GM19043 (cell line): Measurements from ENCODE around the gene TNXB.
"Not testable (repeated sequence)": the region's sequence is repeated elsewhere in the genome, so short reads cannot be mapped to it uniquely, and the experiment has no call there.

Experiments used
- ATAC-seq: cut with Tn5 transposase; IDR thresholded peaks from one replicate; pipeline ENCODE4 v1.9.1; 2021; ENCODE audit warnings: low read depth; ENCODE audit not compliant: unreplicated experiment

TNXB gene

GRCh38 chr6:32146287-32146686, 37.1 kb upstream of the TNXB start:
- ATAC-seq, result no peak

GRCh38 chr6:32144238-32144637, 35.1 kb upstream of the TNXB start:
- ATAC-seq, result not testable (repeated sequence)

GRCh38 chr6:32140420-32141046, 31.4 kb upstream of the TNXB start:
- no peak for ATAC-seq

GRCh38 chr6:32139590-32139989, 30.5 kb upstream of the TNXB start:
- no peak for ATAC-seq

GRCh38 chr6:32137454-32137853, 28.3 kb upstream of the TNXB start:
- no peak for ATAC-seq

GRCh38 chr6:32133786-32134185, 24.6 kb upstream of the TNXB start:
- no peak for ATAC-seq

- ATAC-seq, result no peak
Measured at GRCh38 chr6:32132110-32132509, 23.0 kb upstream of the TNXB start.

- no peak for ATAC-seq
Measured at GRCh38 chr6:32131439-32131948, 22.4 kb upstream of the TNXB start.

GRCh38 chr6:32129297-32130088, 20.4 kb upstream of the TNXB start:
- ATAC-seq, result no peak

- no peak for ATAC-seq
Measured at GRCh38 chr6:32128751-32129296, 19.7 kb upstream of the TNXB start.

- peak; percentile 84 for ATAC-seq
Measured at GRCh38 chr6:32127717-32128592, 18.8 kb upstream of the TNXB start, which contains the start of gene ATF6B. TSS of gene ATF6B (minus strand) at chr6:32128246. CDS start at chr6:32128207, 39 bp downstream.

- ATAC-seq, result no peak
Measured at GRCh38 chr6:32127409-32127716, 18.2 kb upstream of the TNXB start.

- no peak for ATAC-seq
Measured at GRCh38 chr6:32126880-32127279, 17.7 kb upstream of the TNXB start.

- no peak for ATAC-seq
Measured at GRCh38 chr6:32123681-32124080, 14.5 kb upstream of the TNXB start.

GRCh38 chr6:32120573-32121059, 11.5 kb upstream of the TNXB start:
- ATAC-seq, result no peak

- no peak for ATAC-seq
Measured at GRCh38 chr6:32118782-32119628, 9.9 kb upstream of the TNXB start.

- no peak for ATAC-seq
Measured at GRCh38 chr6:32117461-32117860, 8.3 kb upstream of the TNXB start.

GRCh38 chr6:32116674-32117073, 7.5 kb upstream of the TNXB start:
- ATAC-seq, result no peak

GRCh38 chr6:32115623-32116022, 6.5 kb upstream of the TNXB start:
- no peak for ATAC-seq

GRCh38 chr6:32114796-32115195, 5.7 kb upstream of the TNXB start:
- no peak for ATAC-seq
